SK-N-SH (cell line): ENCODE data around the gene ASB15. TPM values are rescaled to one million over a fixed set of nuclear protein-coding genes. Genes with fewer than 3 reads are reported as not detected.

Source experiments
- CTCF ChIA-PET: fragments of 300-600, 350-600 bp; formaldehyde crosslinking; extraction: SDS; loops from one replicate; lab custom pipeline; 2021; lab: Yijun Ruan, JAX
- POLR2A ChIA-PET: fragments of 350-600 bp; sonication (Branson Sonifier 250); formaldehyde crosslinking; extraction: SDS; loops from one replicate; lab custom pipeline; 2020; ENCODE audit warnings: antibody characterized with exemption, inconsistent platforms; lab: Yijun Ruan, JAX
- DNase-seq: peaks from one replicate; pipeline ENCODE4 v3.0.0; 2012
- H2AFZ ChIP-seq: fragments of 200-600 bp; sonication (generic); 2 replicates; pipeline ENCODE4 v1.8.1; 2016; ENCODE audit warnings: antibody characterized with exemption, mild to moderate bottlenecking, low read depth
- H3F3A ChIP-seq: fragments of 200-600 bp; sonication (generic); replicated peaks from 2 replicates; pipeline ENCODE3; 2016; ENCODE audit warnings: antibody characterized with exemption, mild to moderate bottlenecking; ENCODE audit not compliant: insufficient read depth
- H3K27ac ChIP-seq, 2 experiments: fragments of 200-500 bp in 1 of 2; fragments of 200-600 bp in 1 of 2; sonication (Bioruptor generic) in 1 of 2; sonication (generic), shearing (Covaris generic) in 1 of 2; 2 replicates each; pipeline versions ENCODE4 v1.5.1 to v1.6.1; 2014 to 2016; ENCODE audit warnings: low read depth in 2 of 2, inconsistent platforms in 1 of 2, low read length in 1 of 2, mild to moderate bottlenecking in 1 of 2, mixed read lengths in 1 of 2
- H3K27me3 ChIP-seq: fragments of 200-600 bp; sonication (generic), shearing (Covaris generic); 2 replicates; pipeline ENCODE4 v1.6.1; 2016; ENCODE audit warnings: mixed run types; ENCODE audit not compliant: insufficient read depth
- H3K36me3 ChIP-seq, 2 experiments: fragments of 200-500 bp in 1 of 2; fragments of 200-600 bp in 1 of 2; sonication (Bioruptor generic) in 1 of 2; sonication (generic) in 1 of 2; replicated peaks in 1 of 2; 2 replicates each; pipeline versions ENCODE3 to v1.5.1; 2014 to 2016; ENCODE audit warnings: low read length in 1 of 2, mild to moderate bottlenecking in 1 of 2; ENCODE audit not compliant: insufficient read depth in 2 of 2, control insufficient read depth in 1 of 2
- H3K4me1 ChIP-seq, 2 experiments: fragments of 200-500 bp in 1 of 2; fragments of 200-600 bp in 1 of 2; sonication (Bioruptor generic) in 1 of 2; sonication (generic), shearing (Covaris generic) in 1 of 2; 2 replicates each; pipeline versions ENCODE4 v1.5.1 to v1.6.1; 2014 to 2016; ENCODE audit warnings: low read depth in 1 of 2, low read length in 1 of 2, mixed run types in 1 of 2; ENCODE audit not compliant: insufficient read depth in 2 of 2, control insufficient read depth in 1 of 2
- H3K4me2 ChIP-seq: fragments of 200-600 bp; sonication (generic), shearing (Covaris generic); 2 replicates; pipeline ENCODE4 v1.6.1; 2017; ENCODE audit warnings: mixed run types
- H3K4me3 ChIP-seq, 2 experiments: fragments of 200-500 bp in 1 of 2; fragments of 200-600 bp in 1 of 2; sonication (Bioruptor generic) in 1 of 2; sonication (generic), shearing (Covaris generic) in 1 of 2; 2 replicates each; pipeline versions ENCODE4 v1.5.1 to v1.8.1; 2014 to 2016; ENCODE audit warnings: low read depth in 2 of 2, inconsistent platforms in 1 of 2, low read length in 1 of 2, mild to moderate bottlenecking in 1 of 2, mixed read lengths in 1 of 2, moderate library complexity in 1 of 2
- H3K79me2 ChIP-seq: fragments of 200-600 bp; sonication (generic); 2 replicates; pipeline ENCODE4 v1.8.1; 2017; ENCODE audit warnings: mild to moderate bottlenecking; ENCODE audit not compliant: insufficient read depth
- H3K9ac ChIP-seq: fragments of 200-600 bp; sonication (generic); 2 replicates; pipeline ENCODE4 v1.6.1; 2017; ENCODE audit warnings: mixed run types
- H3K9me2 ChIP-seq: fragments of 200-600 bp; sonication (generic); 2 replicates; pipeline ENCODE4 v1.6.1; 2017; ENCODE audit warnings: mixed run types
- H3K9me3 ChIP-seq: fragments of 200-600 bp; sonication (generic); 2 replicates; pipeline ENCODE4 v1.6.1; 2017; ENCODE audit warnings: mixed run types, mild to moderate bottlenecking, moderate library complexity
- H4K20me1 ChIP-seq: fragments of 200-600 bp; sonication (generic); 2 replicates; pipeline ENCODE4 v1.6.1; 2017; ENCODE audit warnings: mild to moderate bottlenecking, mixed run types; ENCODE audit not compliant: insufficient read depth
- CHD2 ChIP-seq: fragments of 150-350 bp; IDR thresholded peaks from 2 replicates; pipeline ENCODE4 v1.6.1; 2018; ENCODE audit warnings: low read length; ENCODE audit not compliant: partially characterized antibody
- CTCF ChIP-seq: fragments of 200-600 bp; sonication (generic); IDR thresholded peaks from 2 replicates; pipeline ENCODE4 v1.6.1; 2017; ENCODE audit warnings: antibody characterized with exemption, mild to moderate bottlenecking, moderate library complexity
- ELF1 ChIP-seq: IDR thresholded peaks from 2 replicates; pipeline ENCODE4 v1.4.0; 2012
- EP300 ChIP-seq, 2 experiments: IDR thresholded peaks; 2 replicates each; pipeline versions ENCODE4 v1.4.0 to v1.6.1; 2012; ENCODE audit warnings: borderline replicate concordance in 1 of 2, low read depth in 1 of 2, low read length in 1 of 2
- FOSL2 ChIP-seq: IDR thresholded peaks from 2 replicates; pipeline ENCODE4 v1.4.0; 2012; ENCODE audit warnings: low read depth, mild to moderate bottlenecking, moderate library complexity, borderline replicate concordance
- FOXJ3 ChIP-seq: sonication (generic); formaldehyde crosslinking; IDR thresholded peaks from 2 replicates; pipeline ENCODE4 v1.5.1; 2020; ENCODE audit warnings: mild to moderate bottlenecking, missing genetic modification reagents
- FOXM1 ChIP-seq: IDR thresholded peaks from 2 replicates; pipeline ENCODE4 v1.4.0; 2012; ENCODE audit warnings: low read depth, mild to moderate bottlenecking
- IRF3 ChIP-seq: fragments of 150-350 bp; IDR thresholded peaks from 2 replicates; pipeline ENCODE4 v1.6.1; 2016; ENCODE audit warnings: mild to moderate bottlenecking, low read depth, low read length
- JUND ChIP-seq: IDR thresholded peaks from 2 replicates; pipeline ENCODE4 v1.4.0; 2012
- MAX ChIP-seq: IDR thresholded peaks from 2 replicates; pipeline ENCODE4 v1.4.0; 2012; ENCODE audit warnings: low read depth
- MXI1 ChIP-seq: IDR thresholded peaks from 2 replicates; pipeline ENCODE4 v1.6.1; 2012; ENCODE audit warnings: mild to moderate bottlenecking, low read depth, low read length, improper control_type of control experiment
- NFIC ChIP-seq: IDR thresholded peaks from 2 replicates; pipeline ENCODE4 v1.4.0; 2012; ENCODE audit warnings: borderline replicate concordance
- NRF1 ChIP-seq: IDR thresholded peaks from 2 replicates; pipeline ENCODE4 v1.6.1; 2012; ENCODE audit warnings: low read depth, mild to moderate bottlenecking, low read length
- RFX5 ChIP-seq: IDR thresholded peaks from 2 replicates; pipeline ENCODE4 v1.6.1; 2012; ENCODE audit warnings: mild to moderate bottlenecking, improper control_type of control experiment, low read length
- TAF1 ChIP-seq: IDR thresholded peaks from 2 replicates; pipeline ENCODE4 v1.6.1; 2012; ENCODE audit warnings: low read depth, mild to moderate bottlenecking, low read length, moderate library complexity, borderline replicate concordance
- TCF12 ChIP-seq: IDR thresholded peaks from 2 replicates; pipeline ENCODE4 v1.4.0; 2012
- TEAD4 ChIP-seq: IDR thresholded peaks from 2 replicates; pipeline ENCODE4 v1.4.0; 2012; ENCODE audit warnings: mild to moderate bottlenecking, borderline replicate concordance; ENCODE audit not compliant: insufficient read depth
- USF1 ChIP-seq: IDR thresholded peaks from 2 replicates; pipeline ENCODE4 v1.4.0; 2012; ENCODE audit warnings: low read depth, borderline replicate concordance
- USF2 ChIP-seq: fragments of 150-350 bp; IDR thresholded peaks from 2 replicates; pipeline ENCODE4 v1.6.1; 2017; ENCODE audit warnings: antibody characterized with exemption, low read length, low read depth, borderline replicate concordance
- WGBS: methylation state at CpG from one replicate; pipeline ENCODE4 v1.1.6; 2017; ENCODE audit warnings: low lambda C conversion rate; 5-methylcytosine and 5-hydroxymethylcytosine counted together
- polyA plus RNA-seq, 3 experiments: library from polyadenylated mRNA; depleted of rRNA; stranded (reverse); fragments of >200 nt; gene quantifications; 2 replicates each; pipeline ENCODE4 v1.2.3, GENCODE V29; 2012

Gene ASB15
- polyA plus RNA-seq, 1 of the 3 experiments (the other 2 are of a cell fraction), result not detected

- Histone ChIP-seq H3K4me2 (no peak overlapping the region), H3K9ac (no peak overlapping the region), H3K36me3 (no peaks in the 10 kb centered on the region), H3K4me1 (no peaks in the 10 kb centered on the region; a peak in 1 of 4 replicates), H3K27me3 (no peaks in the 10 kb centered on the region), H4K20me1 (no peaks in the 10 kb centered on the region), H3F3A (no peaks in the 10 kb centered on the region), H3K4me3 (no peak overlapping the region), H3K9me3 (no peaks in the 10 kb centered on the region), H2AFZ (no peak overlapping the region), H3K9me2 (no peaks in the 10 kb centered on the region; the same call in 1 of the 2 replicates), H3K27ac (no peak overlapping the region), H3K79me2 (no peaks in the 10 kb centered on the region)
- TF ChIP-seq FOSL2 (no peak), NRF1 (no peak), IRF3 (no peak), CHD2 (no peak), TEAD4 (no peak), MXI1 (no peak), USF2 (no peak), RFX5 (no peak), TAF1 (no peak), NFIC (no peak), FOXJ3 (CRISPR knock-in tag) (no peak), JUND (no peak), USF1 (no peak), MAX (no peak), FOXM1 (no peak), TCF12 (no peak), CTCF (no peak), ELF1 (no peak), EP300 (IDR thresholded peaks at IDR 0.05; ENCODE audit: borderline replicate concordance in 1 of 2, low read depth in 1 of 2, low read length in 1 of 2) (no peak)
- CTCF ChIA-PET, result interaction anchor here (0.8 to 2.2 kb wide), 5 partner anchors 12 to 281 kb away, joined by 3 to 5 read pairs (median 3); no protein-coding TSS in a partner anchor
- POLR2A ChIA-PET, result no interaction called here
- WGBS, result 70% methylated on average over 4 of the region's 4 CpGs
- DNase-seq, result no peak
Observed at GRCh38 chr7:123583821-123584220, 17.8 kb upstream of the ASB15 start.
